Glomerular endothelial cell (primary cell): ENCODE results near the gene ISY1. TPM values are rescaled to one million over a fixed set of nuclear protein-coding genes. Genes with fewer than 3 reads are reported as not detected.
"Not testable (repeated sequence)": the region's sequence is repeated elsewhere in the genome, so short reads cannot be mapped to it uniquely, and the experiment has no call there.

Source experiments
- DNase-seq: peaks from one replicate; pipeline ENCODE4 v3.0.0-alpha.2; 2011; ENCODE audit warnings: low read depth, low spot score; ENCODE audit errors: extremely low read depth
- total RNA-seq: library from RNA; depleted of rRNA; stranded (reverse); fragments of >200 nt; gene quantifications from 2 replicates; pipeline ENCODE4 v1.2.3, GENCODE V29; 2015

Gene ISY1
- total RNA-seq, 1 donor from 2014 or later = 21.6 TPM

- DNase-seq = no peak
Measured at GRCh38 chr3:129095285-129095684, 65.6 kb downstream of the ISY1 start.

GRCh38 chr3:129088312-129088711, 72.6 kb downstream of the ISY1 start:
- not testable (repeated sequence) for DNase-seq

GRCh38 chr3:129087904-129088303, 73.0 kb downstream of the ISY1 start:
- DNase-seq = not testable (repeated sequence)

GRCh38 chr3:129087138-129087702, 73.6 kb downstream of the ISY1 start:
- no peak for DNase-seq

- DNase-seq = no peak
Measured at GRCh38 chr3:129085818-129086217, 75.0 kb downstream of the ISY1 start.

- no peak for DNase-seq
Measured at GRCh38 chr3:129085165-129085715, 75.6 kb downstream of the ISY1 start.

GRCh38 chr3:129084501-129084900, 76.4 kb downstream of the ISY1 start:
- no peak for DNase-seq

GRCh38 chr3:129082026-129082425, 78.8 kb downstream of the ISY1 start:
- DNase-seq = no peak

GRCh38 chr3:129081503-129081902, 79.4 kb downstream of the ISY1 start:
- no peak for DNase-seq

GRCh38 chr3:129078510-129078909, 82.4 kb downstream of the ISY1 start:
- DNase-seq = no peak

Other genes starting within 250 kb of the ISY1 start
- 1.0 and 1.7 TPM in 2 replicates for gene CFAP92, start 167.0 kb downstream of the ISY1 start, total RNA-seq
- 1.8 and 3.0 TPM in 2 replicates for gene EFCC1, start 159.8 kb downstream of the ISY1 start, total RNA-seq
- gene GP9, start 100.3 kb downstream of the ISY1 start, total RNA-seq = not detected in 2 replicates
- gene RAB43, start 39.3 kb downstream of the ISY1 start, total RNA-seq = 35.8 and 39.2 TPM in 2 replicates
- 184 and 187 TPM in 2 replicates for gene CNBP, start 22.8 kb upstream of the ISY1 start, total RNA-seq
- 175 and 219 TPM in 2 replicates for gene COPG1, start 88.5 kb upstream of the ISY1 start, total RNA-seq
- 19.9 and 30.0 TPM in 2 replicates for gene HMCES, start 117.8 kb upstream of the ISY1 start, total RNA-seq